HT-29 (cell line): Measurements from ENCODE around the gene VARS2. TPM values are rescaled to one million over a fixed set of nuclear protein-coding genes. Genes with fewer than 3 reads are reported as not detected.
"Not testable (repeated sequence)": the region's sequence is repeated elsewhere in the genome, so short reads cannot be mapped to it uniquely, and the experiment has no call there.

ENCODE experiments used
- DNase-seq: peaks from one replicate; pipeline ENCODE4 v3.0.0-alpha.2; 2015; ENCODE audit warnings: low spot score
- total RNA-seq: library from RNA; depleted of rRNA; stranded (reverse); fragments of >200 nt; shearing (Covaris generic); gene quantifications from 2 replicates; pipeline ENCODE4 v1.2.3, GENCODE V29; 2014; rRNA removed

Gene VARS2
- 23.2 and 24.4 TPM in 2 replicates for total RNA-seq

GRCh38 chr6:30914076-30914853 lies at the start of gene VARS2:
VARS2 (plus strand) TSS chr6:30914238; CDS start chr6:30914837, 599 bp downstream.
- peak; percentile 97 for DNase-seq

- DNase-seq: no peak
These were observed 49.7 kb upstream of the VARS2 start for GRCh38 chr6:30864325-30864724.

DNA sequence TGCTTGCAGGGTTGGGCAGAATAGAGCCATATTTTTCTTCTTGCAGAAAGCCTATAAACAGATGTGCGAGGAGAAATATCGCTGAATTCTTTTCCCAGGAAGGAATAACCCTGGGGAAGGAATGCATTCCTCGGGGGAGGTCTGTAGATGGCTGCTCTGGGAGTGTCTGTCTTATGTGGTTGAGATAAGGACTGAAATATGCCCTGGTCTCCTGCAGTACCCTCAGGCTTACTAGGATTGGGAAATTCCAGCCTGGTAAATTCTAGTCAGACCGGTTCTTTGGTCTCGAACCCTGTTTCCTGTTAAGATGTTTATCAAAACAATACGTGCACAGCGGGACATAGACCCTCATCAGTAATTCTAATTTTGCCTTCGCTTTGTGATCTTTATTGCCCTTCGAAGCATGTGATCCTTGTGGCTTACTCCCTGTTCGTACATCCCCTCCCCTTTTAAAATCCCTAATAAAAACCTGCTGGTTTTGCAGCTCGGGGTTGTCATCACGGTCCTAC lies 44.7 kb upstream of the VARS2 start:
- not testable (repeated sequence) for DNase-seq

GRCh38 chr6:30870546-30870945 lies 43.5 kb upstream of the VARS2 start:
- DNase-seq: no peak

GRCh38 chr6:30871592-30872183 lies 42.4 kb upstream of the VARS2 start:
- DNase-seq: no peak

GRCh38 chr6:30873137-30873640 lies 40.8 kb upstream of the VARS2 start:
- DNase-seq: no peak

DNA sequence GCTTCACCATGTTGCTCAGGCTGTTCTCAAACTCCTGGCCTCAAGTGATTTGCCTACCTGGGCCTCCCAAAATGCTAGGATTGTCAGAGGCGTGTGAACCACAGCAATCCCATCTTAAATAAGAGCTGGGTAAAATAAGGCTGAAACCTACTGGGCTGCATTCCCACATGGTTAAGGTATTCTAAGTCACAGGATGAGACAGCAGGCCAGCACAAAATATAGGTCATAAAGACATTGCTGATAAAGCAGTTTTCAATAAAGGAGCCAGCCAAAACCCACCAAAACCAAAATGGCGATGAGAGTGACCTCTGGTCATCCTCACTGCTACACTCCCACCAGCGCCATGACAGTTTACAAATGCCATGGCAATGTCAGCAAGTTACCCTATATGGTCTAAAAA lies 40.2 kb upstream of the VARS2 start:
- DNase-seq: not testable (repeated sequence)

GRCh38 chr6:30875244-30876038 lies 38.6 kb upstream of the VARS2 start:
- no peak for DNase-seq

- DNase-seq: no peak
These were observed 37.9 kb upstream of the VARS2 start for GRCh38 chr6:30876039-30876730.

DNA sequence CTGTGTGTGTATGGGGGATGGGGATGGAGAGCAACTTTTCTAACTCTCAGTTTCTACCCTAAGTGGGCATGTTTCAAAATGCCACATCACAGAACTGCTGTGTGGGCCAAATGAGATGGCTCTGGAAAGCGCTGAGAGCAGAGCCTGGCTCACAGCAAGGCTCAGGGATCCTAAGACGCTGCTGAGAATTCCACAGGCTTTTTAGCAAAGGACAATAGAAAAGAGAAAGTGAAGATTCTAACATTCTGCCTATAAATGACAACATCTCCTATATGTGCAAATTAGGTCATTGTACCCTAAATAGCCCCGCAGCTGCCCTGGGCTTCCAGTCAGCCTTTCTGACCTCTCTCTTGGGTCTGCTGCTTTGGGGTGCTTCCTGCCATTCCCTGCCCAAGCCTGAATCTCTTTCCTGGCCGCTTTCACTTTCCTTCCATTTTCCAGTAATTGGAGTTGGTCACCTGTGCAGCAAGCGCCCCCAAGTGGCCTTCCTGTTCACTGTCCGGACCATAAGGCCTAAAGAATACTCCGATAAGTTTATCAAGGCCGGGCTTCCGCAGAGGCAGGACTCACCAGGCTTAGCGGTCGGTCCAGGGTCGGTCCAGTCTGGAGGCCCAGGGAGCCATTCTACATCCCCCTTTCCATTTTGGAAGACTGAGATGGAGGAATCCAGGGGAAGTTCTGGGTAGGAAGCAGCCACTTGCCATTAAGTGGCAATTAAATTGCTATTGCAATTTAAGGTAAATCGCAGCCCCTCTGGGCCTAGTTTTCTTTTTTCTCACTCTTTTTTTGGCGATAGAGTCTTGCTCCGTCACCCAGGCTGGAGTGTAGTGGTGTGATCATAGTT lies 36.4 kb upstream of the VARS2 start:
- peak; percentile 95 for DNase-seq

GRCh38 chr6:30879684-30880427 lies 34.2 kb upstream of the VARS2 start:
- DNase-seq: no peak

GRCh38 chr6:30880698-30881252 lies 33.3 kb upstream of the VARS2 start:
- DNase-seq: no peak

- no peak for DNase-seq
These were observed 32.4 kb upstream of the VARS2 start for GRCh38 chr6:30881392-30882203.

GRCh38 chr6:30882204-30882758 lies 31.8 kb upstream of the VARS2 start:
- DNase-seq: no peak

- peak; percentile 81 for DNase-seq
These were observed 31.0 kb upstream of the VARS2 start for GRCh38 chr6:30882759-30883684.

GRCh38 chr6:30883685-30884520 lies 30.1 kb upstream of the VARS2 start, which contains the start of gene DDR1:
DDR1 (plus strand) TSS chr6:30884519; CDS start chr6:30888730, 4,211 bp downstream.
- DNase-seq: peak; percentile 72
